ENCODE results near the gene SERTAD4. TPM values are rescaled to one million over a fixed set of nuclear protein-coding genes. Genes with fewer than 3 reads are reported as not detected.

Gene SERTAD4
- total and polyA plus RNA-seq, 2 experiments from 2014 or later: 1.3 to 1.6 TPM

DNA sequence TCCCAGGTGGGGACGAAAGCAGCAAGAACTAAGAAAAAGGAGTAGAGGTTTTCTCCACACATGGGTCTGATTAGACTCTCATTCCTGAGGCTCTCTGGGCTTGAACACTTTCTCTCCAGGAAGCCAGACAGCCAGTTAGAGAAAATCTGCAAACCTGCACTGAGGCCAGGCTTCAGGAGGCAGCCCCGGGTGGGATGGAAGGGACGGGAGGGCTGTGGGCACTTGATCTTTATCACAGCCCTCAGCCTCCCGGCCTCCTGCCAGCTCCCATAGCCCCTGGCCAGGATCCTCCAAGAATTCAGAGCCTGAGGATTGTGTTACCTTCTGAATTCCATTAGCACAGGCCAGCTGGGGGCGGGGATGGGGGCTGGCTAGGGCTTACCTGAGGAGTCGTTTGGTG is 40.1 kb downstream of the SERTAD4 start (continued):
- no peak for TF ChIP-seq EZH2 (IDR thresholded peaks at IDR 0.05; ENCODE audit: low read depth, unreplicated experiment)
- no peak for TF ChIP-seq CREB1 (CRISPR knock-in tag; IDR thresholded peaks at IDR 0.05; ENCODE audit: low read depth)
- TF ChIP-seq EZH2phosphoT487 (IDR thresholded peaks at IDR 0.05; ENCODE audit: unreplicated experiment): no peak
- TF ChIP-seq POLR2AphosphoS5 (IDR thresholded peaks at IDR 0.05; ENCODE audit: low read depth): no peak
- no peak for TF ChIP-seq NANOG (IDR thresholded peaks at IDR 0.05; ENCODE audit: borderline replicate concordance)
- TF ChIP-seq, protein P1, sequence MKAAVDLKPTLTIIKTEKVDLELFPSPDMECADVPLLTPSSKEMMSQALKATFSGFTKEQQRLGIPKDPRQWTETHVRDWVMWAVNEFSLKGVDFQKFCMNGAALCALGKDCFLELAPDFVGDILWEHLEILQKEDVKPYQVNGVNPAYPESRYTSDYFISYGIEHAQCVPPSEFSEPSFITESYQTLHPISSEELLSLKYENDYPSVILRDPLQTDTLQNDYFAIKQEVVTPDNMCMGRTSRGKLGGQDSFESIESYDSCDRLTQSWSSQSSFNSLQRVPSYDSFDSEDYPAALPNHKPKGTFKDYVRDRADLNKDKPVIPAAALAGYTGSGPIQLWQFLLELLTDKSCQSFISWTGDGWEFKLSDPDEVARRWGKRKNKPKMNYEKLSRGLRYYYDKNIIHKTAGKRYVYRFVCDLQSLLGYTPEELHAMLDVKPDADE (IDR thresholded peaks at IDR 0.05): no peak
- TF ChIP-seq, protein P2, sequence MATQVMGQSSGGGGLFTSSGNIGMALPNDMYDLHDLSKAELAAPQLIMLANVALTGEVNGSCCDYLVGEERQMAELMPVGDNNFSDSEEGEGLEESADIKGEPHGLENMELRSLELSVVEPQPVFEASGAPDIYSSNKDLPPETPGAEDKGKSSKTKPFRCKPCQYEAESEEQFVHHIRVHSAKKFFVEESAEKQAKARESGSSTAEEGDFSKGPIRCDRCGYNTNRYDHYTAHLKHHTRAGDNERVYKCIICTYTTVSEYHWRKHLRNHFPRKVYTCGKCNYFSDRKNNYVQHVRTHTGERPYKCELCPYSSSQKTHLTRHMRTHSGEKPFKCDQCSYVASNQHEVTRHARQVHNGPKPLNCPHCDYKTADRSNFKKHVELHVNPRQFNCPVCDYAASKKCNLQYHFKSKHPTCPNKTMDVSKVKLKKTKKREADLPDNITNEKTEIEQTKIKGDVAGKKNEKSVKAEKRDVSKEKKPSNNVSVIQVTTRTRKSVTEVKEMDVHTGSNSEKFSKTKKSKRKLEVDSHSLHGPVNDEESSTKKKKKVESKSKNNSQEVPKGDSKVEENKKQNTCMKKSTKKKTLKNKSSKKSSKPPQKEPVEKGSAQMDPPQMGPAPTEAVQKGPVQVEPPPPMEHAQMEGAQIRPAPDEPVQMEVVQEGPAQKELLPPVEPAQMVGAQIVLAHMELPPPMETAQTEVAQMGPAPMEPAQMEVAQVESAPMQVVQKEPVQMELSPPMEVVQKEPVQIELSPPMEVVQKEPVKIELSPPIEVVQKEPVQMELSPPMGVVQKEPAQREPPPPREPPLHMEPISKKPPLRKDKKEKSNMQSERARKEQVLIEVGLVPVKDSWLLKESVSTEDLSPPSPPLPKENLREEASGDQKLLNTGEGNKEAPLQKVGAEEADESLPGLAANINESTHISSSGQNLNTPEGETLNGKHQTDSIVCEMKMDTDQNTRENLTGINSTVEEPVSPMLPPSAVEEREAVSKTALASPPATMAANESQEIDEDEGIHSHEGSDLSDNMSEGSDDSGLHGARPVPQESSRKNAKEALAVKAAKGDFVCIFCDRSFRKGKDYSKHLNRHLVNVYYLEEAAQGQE (IDR thresholded peaks at IDR 0.05; ENCODE audit: unreplicated experiment): no peak
- TF ChIP-seq STAT1 (IDR thresholded peaks at IDR 0.05; ENCODE audit: unreplicated experiment): no peak

DNA sequence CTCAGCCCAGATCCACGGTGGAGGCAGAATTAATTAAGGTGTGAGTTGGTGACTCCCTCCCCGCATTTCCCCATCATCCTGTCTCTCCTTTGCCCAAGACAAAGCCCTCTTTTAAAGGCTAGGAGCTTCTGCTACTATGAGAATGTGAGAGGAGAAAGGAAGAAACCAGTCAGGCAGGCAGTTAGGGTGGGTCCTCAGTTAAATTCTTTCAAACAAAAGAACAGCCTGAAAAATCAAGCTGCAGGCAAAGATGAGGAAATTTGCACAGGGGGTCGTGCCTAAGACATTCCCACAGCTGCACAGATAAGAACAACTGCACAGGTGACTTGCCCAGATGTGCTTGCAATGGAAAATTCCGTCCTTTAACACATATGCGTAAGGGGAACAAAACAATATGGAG is 47.6 kb downstream of the SERTAD4 start:
- H3K27ac Mint-ChIP-seq: no peak overlapping the region
- H3K27me3 ChIP-seq (ENCODE audit: insufficient read depth): no peaks in the 10 kb centered on the region
- H3K36me3 ChIP-seq (ENCODE audit: insufficient read depth): peaks cover 4% of the 10 kb centered on the region; the same call in 1 of the 2 replicates
- no peaks in the 10 kb centered on the region for H4K20me1 ChIP-seq (replicated peaks; ENCODE audit: insufficient read depth)
- H3K4me3 Mint-ChIP-seq: no peak overlapping the region
- H3F3A ChIP-seq (replicated peaks; ENCODE audit: low read depth): no peaks in the 10 kb centered on the region
- ATAC-seq (no peak), DNase-seq (ENCODE audit: low spot score) (no peak)
- peaks cover 20% of the 10 kb centered on the region for H3K36me3 Mint-ChIP-seq (ENCODE audit: low read depth)
- H3K9me2 ChIP-seq (ENCODE audit: insufficient read depth): 0 out of 2 replicates have a peak, but pooled peaks cover 7% of the 10 kb centered on the region
- H3K9me3 Mint-ChIP-seq: peaks cover 34% of the 10 kb centered on the region
- H3K4me2 ChIP-seq: no peak overlapping the region
- peaks cover 3% of the 10 kb centered on the region; the same call in 2 of the 3 replicates for H3K4me1 Mint-ChIP-seq
- TF ChIP-seq, protein P2 (IDR thresholded peaks at IDR 0.05; ENCODE audit: unreplicated experiment): no peak
- TF ChIP-seq CREB1 (CRISPR knock-in tag; IDR thresholded peaks at IDR 0.05; ENCODE audit: low read depth): no peak
- TF ChIP-seq, protein P3, sequence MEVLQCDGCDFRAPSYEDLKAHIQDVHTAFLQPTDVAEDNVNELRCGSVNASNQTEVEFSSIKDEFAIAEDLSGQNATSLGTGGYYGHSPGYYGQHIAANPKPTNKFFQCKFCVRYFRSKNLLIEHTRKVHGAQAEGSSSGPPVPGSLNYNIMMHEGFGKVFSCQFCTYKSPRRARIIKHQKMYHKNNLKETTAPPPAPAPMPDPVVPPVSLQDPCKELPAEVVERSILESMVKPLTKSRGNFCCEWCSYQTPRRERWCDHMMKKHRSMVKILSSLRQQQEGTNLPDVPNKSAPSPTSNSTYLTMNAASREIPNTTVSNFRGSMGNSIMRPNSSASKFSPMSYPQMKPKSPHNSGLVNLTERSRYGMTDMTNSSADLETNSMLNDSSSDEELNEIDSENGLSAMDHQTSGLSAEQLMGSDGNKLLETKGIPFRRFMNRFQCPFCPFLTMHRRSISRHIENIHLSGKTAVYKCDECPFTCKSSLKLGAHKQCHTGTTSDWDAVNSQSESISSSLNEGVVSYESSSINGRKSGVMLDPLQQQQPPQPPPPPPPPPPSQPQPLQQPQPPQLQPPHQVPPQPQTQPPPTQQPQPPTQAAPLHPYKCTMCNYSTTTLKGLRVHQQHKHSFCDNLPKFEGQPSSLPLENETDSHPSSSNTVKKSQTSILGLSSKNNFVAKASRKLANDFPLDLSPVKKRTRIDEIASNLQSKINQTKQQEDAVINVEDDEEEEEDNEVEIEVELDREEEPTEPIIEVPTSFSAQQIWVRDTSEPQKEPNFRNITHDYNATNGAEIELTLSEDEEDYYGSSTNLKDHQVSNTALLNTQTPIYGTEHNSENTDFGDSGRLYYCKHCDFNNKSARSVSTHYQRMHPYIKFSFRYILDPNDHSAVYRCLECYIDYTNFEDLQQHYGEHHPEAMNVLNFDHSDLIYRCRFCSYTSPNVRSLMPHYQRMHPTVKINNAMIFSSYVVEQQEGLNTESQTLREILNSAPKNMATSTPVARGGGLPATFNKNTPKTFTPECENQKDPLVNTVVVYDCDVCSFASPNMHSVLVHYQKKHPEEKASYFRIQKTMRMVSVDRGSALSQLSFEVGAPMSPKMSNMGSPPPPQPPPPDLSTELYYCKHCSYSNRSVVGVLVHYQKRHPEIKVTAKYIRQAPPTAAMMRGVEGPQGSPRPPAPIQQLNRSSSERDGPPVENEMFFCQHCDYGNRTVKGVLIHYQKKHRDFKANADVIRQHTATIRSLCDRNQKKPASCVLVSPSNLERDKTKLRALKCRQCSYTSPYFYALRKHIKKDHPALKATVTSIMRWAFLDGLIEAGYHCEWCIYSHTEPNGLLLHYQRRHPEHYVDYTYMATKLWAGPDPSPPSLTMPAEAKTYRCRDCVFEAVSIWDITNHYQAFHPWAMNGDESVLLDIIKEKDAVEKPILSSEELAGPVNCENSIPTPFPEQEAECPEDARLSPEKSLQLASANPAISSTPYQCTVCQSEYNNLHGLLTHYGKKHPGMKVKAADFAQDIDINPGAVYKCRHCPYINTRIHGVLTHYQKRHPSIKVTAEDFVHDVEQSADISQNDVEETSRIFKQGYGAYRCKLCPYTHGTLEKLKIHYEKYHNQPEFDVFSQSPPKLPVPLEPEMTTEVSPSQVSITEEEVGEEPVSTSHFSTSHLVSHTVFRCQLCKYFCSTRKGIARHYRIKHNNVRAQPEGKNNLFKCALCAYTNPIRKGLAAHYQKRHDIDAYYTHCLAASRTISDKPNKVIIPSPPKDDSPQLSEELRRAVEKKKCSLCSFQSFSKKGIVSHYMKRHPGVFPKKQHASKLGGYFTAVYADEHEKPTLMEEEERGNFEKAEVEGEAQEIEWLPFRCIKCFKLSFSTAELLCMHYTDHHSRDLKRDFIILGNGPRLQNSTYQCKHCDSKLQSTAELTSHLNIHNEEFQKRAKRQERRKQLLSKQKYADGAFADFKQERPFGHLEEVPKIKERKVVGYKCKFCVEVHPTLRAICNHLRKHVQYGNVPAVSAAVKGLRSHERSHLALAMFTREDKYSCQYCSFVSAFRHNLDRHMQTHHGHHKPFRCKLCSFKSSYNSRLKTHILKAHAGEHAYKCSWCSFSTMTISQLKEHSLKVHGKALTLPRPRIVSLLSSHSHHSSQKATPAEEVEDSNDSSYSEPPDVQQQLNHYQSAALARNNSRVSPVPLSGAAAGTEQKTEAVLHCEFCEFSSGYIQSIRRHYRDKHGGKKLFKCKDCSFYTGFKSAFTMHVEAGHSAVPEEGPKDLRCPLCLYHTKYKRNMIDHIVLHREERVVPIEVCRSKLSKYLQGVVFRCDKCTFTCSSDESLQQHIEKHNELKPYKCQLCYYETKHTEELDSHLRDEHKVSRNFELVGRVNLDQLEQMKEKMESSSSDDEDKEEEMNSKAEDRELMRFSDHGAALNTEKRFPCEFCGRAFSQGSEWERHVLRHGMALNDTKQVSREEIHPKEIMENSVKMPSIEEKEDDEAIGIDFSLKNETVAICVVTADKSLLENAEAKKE (CRISPR knock-in tag; IDR thresholded peaks at IDR 0.05): no peak
- H3K79me2 ChIP-seq (replicated peaks; ENCODE audit: insufficient read depth): no peaks in the 10 kb centered on the region
- no peak overlapping the region for H2AFZ ChIP-seq
- H3K27me3 Mint-ChIP-seq (ENCODE audit: insufficient read depth, low read depth, poor library complexity): no peaks in the 10 kb centered on the region
- no peaks in the 10 kb centered on the region for H3K4me1 ChIP-seq (ENCODE audit: insufficient read depth)
- H3K27ac ChIP-seq (ENCODE audit: low read depth): no peak overlapping the region
- H3K4me3 ChIP-seq: no peak overlapping the region
